ENCODE data around the gene SOX13.

SOX13 gene

DNA sequence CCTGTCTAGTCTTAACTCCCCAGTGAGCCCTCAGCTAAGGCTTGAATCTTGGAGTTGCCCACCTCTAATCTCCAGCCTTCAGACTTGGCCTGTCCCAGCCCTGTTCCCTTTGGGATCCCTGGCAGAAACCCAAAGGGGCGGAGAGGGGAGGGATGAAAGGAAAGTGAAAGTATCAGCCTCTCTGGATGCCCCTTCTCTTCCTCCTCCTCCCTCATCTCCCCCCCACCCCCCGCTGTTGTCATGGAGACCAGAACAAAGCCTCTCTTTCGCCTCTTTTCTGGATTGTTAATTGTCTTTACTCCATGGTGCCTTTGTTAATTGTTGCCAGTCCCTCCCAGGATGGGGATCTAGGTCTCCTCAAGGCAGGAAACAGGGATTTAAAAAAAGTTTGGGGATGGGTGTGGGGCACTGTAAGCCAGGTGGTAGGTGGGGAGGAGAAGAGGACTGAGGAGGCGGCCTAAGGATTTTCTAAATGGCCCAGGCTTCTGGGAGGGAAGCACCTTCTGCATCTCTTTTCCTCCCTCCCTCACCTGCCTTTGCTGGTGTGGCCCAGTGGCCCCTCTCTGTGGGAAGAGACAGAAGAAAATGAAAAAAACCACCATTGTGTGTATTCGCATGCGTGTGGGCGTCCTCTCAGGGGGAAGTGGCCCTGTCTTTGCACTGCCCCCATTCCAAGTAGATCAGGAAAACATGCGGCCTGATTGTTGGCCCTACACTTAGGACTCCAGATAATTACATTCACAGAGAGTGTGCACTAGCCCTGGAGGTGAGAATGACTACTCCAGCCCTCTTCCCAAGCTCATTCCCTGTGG, 7.5 kb upstream of the SOX13 start:
- no peak for DNase-seq (ENCODE audit: low read depth in 2 of 2)

DNA sequence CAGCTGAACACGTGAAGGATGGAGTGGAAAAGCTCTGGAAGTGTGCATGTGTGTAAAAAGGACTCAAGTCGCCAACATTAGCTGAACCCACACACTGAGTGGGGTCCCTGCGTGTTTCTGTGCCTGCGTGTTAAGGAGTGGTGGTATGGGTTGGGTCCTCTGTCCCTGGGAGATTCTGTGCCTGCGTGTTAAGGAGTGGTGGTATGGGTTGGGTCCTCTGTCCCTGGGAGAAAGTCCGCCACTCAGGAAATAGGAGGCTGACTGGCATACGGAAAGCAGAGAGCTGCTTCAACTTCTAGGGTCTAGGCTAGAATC, 7.0 kb upstream of the SOX13 start:
- no peak for DNase-seq (ENCODE audit: low read depth in 2 of 2)

DNA sequence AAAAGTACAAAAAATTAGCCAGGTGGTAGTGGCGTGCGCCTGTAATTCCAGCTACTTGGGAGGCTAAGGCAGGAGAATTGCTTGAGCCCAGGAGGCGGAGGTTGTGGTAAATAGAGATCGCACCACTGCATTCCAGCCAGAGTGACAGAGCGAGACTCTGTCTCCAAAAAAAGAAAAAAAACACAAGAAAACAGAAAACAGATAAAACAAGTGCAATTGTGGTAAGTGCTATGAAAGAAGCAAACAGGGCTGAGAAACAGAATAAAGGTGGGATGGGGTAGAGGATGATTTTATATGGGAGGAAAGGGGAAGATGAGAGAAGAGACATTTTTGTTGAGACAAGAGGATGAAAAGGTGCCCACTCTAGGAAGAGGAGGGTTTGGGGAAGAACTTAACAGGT, 5.0 kb upstream of the SOX13 start:
- no peak for DNase-seq (ENCODE audit: low read depth in 2 of 2)

DNA sequence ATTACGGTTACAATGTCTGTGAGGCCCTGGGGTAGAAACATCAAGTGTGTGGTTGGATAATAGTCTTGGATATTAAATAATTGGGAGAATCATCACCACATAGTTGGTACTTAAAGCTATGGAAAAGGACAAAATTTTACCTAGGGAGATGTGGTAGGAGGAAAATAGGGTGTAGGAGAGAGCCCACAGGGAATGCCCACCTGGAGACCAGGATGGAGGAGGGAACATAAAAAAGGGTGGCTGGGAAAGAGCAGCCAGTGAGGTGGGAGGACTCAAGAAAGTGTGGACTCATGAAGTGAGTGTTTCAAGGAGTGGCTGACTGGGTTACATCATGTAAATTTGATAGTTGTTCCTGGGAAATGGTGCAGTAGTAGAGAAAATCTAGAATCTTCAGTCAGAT, 3.0 kb upstream of the SOX13 start:
- DNase-seq (ENCODE audit: low read depth in 2 of 2), result no peak

DNA sequence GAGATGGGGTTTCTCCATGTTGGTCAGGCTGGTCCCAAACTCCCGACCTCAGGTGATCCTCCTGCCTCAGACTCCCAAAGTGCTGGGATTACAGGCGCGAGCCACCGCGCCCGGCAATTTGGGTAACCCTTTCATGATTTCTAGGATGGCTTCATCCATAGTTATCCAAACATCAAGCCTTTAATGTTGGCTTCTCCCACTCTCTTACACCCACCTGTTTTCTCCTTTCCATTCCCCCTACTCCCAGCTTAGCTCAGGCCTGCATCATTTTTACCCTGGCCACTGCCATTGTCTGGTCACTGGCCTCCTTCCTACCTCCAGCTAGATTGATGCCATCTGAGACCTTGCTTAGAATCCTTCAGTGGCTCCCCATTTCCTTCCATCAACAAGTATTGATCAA, 2.0 kb upstream of the SOX13 start:
- no peak for DNase-seq (ENCODE audit: low read depth in 2 of 2)

DNA sequence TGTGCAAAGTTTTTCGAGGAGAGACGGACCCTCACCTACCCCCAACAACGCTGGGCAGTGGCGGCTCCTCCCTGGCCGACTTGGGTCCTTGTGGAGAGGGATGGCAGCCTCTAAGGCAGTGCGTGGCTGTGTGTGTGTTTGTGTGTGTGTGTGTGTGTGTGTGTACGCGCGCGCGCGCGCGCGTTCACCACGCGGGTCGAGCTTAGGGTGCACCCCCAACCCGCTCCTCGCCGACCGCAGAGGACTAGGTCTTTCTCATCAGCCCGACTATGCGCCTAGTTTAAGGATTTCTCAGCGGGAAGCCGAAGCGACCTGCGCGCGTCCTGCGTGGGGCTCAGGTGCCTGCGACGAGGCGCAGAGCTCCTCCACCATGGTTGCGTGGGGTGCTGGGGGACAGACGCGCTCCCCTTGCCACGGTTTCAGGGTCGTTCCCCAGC, 940 bp downstream of the SOX13 start:
- DNase-seq (ENCODE audit: low read depth in 2 of 2), result no peak

DNA sequence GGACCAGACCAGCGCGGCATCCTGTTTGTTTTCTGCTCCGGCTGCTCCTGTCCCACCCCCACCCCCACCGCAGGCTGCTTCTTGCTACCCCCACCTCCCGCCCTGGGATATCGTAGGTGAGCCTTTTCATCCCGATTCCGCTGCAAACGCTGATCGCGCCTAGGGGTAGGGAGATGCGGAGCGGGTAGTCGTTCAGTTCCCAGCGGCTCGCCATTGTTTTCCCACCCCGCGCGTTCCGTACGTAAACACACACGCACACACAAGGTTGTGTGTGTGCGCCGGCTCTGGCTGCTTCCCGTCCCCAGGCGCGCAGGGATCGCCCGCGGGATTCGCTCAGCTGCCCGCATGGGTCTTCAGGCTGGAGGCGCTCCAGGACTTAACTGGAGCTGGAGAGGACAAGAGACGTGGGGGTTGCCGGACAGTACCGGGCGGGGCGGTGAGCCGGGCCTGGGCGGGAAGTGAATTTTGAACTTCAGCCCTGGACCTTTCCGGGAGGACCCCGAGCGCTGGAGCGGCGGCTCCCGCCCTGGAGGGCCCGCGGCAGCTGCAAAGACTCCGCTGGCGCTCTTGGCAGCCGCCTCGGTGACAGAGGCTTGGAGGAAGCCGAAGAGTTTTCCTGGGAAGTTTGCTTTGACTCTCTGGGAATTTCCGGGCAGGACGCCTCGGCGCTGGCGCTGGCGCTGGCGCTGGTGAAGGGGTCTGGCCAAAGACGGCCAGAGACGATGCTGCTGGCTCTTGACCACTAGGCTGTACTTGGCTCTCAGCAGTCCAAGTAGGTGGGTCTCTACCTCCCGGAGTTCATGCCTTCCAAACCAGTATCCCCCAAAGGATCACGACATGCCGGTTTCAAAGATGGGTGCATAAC, 1.6 kb downstream of the SOX13 start:
- DNase-seq (ENCODE audit: low read depth in 2 of 2), result no peak

DNA sequence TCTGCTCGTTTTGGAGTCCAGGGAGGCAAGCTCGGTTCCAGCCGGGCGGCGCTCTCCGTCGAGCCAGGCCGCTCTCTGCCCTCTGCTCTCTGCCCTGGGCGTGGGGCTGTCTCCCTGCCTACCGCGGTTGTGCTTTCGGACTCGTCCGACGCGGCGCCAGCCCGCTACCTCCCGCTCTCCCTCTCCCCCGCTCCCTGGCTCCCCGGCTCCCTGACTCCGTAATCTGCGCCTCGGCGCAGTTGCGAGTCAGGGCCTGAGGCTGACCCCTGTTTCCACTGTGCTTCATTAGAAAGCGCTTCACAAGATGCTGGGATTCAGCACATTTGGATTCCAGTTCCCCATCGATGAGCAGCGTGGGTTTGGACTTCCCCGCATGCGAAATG, 2.2 kb downstream of the SOX13 start:
- no peak for DNase-seq (ENCODE audit: low read depth in 2 of 2)

DNA sequence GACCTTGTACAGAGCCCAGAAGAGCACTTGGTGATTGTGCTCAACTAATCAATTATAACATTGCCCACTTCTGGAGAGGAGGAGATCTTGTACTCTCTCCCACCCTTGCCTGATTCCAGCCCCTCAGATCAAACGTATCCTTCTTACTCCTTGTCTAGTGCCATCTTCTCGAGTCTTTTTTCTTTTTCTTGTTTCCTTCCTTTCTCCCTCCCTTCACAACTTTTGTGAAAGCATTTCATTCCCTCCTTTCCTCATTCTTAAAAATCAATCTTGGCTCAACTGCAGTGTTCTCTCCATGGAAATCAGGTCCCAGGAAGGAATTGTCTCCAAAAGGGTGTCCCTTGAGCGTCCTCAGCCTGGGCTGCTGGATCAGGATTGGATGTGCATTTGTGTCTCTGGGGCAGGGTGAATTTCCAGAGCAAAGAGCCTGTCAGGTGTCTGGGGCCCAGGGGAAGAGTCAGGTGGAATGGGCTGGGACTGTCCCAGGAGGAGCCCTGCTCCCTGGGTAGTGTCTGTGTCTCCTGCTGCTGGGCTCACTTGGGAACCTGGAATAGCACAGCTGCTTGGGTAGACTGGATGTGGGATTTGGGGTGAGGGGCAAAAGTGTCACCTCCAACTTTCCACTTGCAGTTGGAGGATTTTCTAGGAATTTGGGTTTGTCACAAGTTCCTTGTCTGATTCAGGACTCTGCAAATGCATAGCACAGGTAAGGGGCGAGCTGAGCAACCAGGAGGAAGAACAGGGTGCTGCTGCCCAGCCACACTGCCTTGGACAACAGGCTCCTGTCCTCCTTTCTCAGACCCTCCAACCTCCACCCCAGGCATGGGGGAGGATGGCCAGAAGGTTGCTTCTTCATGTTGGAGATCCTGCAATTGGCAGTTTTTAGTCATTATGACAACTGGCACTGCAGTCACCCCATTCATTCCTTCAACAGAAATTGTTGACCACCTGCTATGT, 3.3 kb downstream of the SOX13 start:
- DNase-seq (ENCODE audit: low read depth in 2 of 2), result no peak

DNA sequence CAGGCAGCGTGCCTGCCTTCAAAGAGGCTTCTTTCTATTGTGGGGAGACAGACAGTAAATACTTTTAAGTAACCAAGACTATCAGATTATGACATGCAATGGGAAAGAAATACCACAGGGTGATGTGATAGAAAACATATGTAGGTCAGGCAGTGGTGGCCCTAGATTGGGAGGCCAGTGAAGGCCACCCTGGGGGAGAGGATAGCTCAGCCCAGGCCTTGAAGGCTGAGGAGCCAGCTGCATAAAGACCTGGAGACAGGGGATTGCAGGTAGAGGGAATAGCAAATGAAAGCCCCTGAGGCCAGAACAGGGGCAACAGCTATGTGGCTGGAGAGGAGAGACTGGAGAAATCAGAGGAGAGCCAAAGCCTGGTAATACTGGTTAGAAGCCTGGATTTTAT, 4.0 kb downstream of the SOX13 start:
- no peak for DNase-seq (ENCODE audit: low read depth in 2 of 2)

DNA sequence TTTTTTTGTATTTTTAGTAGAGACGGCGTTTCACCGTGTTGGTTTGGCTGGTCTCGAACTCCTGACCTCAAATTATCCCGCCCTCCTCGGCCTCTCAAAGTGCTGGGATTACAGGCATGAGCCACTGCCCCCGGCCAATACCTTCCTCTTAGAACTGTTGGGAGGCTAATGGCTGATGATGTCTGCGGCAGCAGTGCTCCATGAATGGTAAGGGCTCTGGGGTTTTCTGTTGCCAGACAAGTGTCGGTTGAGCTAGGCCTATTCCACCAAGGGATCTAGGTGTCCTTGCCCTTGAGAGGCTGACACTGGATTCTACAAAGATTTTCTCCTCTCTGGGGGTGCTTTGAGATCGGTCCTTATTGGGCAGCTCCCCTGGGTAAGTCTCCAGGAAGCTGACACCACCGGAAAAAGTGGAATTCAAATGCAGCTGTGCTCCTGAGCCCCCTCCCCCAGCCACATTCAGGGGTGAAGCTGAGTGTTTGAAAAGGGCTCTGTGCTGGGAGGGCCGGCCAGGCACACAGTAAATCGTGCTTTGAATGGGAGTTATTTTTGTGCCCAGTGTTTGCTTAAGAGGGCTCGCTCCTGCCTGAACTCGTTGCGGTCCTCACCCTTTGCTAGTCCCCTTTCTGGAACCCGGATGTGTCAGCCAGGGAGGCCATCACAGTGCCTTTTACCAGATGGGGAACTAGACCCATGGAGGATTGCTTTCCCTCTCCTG, 5.2 kb downstream of the SOX13 start:
- no peak for DNase-seq (ENCODE audit: low read depth in 2 of 2)

DNA sequence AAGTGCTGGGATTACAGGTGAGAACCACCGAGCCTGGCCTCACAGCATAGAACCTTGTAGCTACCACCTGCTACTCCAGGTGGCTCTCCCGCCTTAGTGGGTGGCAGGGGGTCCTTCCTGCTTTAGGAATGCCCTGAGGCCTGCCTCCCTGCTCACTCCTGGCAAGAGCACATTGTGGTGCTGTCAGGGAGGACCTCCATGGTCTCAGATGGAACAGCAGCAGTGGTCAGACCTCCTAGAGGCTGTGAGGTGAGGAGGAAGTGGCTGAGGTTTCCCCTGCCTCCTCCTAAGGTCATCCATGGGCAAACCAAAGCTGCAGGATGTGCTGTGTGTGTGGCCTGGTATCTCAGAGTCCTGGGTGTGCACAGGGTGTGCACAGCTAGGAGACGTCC, 6.7 kb downstream of the SOX13 start:
- DNase-seq (ENCODE audit: low read depth in 2 of 2), result no peak

DNA sequence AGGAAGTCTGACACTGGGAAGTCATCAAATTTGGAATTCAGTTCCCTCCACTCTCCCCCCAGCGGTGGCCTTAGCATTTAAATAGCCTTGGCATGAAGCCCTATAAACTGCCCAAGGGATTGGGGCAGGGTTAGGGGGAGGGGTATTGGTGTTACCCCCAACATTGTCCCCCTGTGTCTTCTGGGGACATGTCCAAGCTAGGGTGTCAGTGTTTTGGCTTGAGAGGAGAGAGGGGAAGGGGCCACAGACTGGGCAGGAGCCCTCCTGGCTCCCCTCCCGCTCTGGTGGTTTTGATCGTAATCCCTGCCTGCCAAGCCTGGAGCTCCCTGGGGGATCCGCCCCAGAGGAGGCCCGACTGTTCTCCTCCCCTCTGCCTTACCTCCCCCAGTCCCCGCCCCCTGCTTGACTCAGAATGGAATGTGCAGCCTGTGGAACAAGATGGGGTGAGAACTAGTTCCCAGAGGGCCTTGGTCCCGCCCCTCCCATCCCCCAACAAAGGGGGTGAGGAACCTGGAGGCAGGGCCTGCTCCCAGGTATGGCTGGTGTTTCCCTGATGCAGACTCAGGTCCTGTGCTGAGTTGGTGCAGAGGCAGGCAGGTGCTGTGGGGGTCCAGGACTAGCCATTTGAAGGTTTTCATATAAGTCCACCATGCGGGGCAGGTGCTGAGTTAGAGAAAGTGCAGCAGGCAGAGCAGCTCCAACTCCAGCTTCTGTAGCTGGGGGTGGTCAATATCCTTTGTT, 7.4 kb downstream of the SOX13 start:
- no peak for DNase-seq (ENCODE audit: low read depth in 2 of 2)

DNA sequence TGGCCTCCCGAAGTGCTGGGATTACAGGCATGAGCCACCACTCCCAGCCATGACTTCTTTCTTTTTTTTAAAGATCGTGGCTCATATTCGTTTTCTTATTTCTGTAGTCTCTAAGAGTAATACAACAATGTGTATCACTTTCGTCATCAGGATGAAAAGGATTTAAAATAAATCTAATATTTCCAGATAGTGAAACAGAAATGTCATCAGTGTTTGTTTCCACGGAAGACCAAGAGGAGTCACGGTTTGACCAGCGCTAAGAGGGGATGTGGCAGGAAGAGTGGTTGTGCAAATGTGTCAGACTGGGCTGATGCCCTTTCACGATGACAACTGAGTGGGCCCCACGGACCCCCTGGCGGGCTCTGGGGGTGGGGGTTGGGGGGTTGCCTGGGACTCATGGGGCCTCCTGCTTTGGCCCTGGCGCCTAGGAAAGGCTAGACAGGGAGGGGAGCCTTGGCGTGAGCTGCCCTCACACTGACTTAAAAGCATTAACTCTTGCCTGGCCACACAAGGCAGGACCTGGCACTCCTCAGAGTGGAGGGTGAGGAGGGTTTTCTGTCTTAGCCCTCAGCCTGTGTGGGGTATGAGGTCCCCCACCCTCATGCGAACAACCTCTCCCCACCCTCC, 8.4 kb downstream of the SOX13 start:
- DNase-seq (ENCODE audit: low read depth in 2 of 2), result no peak

DNA sequence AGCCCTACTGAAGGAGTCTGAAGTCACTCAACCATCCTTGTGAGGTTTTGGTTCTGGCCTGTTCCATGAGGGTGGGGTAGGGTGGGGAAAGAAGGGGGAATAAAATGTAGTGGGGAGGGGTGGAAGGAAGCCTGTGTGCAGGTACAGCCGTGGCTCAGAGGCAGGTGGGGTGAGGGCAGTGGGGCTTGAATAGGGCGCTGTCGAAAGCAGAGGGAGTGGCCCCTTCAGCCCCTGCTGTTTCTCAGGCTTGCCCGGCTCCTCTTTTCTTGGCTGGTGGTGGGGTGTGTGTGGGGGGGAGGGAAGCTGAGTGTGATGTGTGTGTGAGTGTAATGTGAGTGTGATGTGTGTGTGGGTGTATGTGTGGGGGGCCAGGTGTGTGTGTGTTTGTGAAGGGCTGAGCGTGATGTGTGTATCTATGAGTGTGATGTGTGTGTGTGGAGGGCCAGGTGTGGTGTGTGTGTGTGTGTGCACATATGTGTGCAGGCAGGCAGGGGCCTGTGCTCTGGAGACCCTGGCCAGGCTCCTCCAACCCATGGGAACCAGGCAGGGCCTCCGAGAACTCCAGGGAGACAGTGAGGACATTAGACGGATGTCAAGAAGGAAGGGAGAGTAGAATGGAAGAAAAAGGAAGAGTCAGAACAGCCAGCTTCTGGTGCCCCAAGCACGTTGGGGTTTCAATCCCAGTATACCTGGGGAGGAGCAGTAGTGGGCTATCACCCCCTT, 9.0 kb downstream of the SOX13 start:
- DNase-seq (ENCODE audit: low read depth in 2 of 2), result no peak

DNA sequence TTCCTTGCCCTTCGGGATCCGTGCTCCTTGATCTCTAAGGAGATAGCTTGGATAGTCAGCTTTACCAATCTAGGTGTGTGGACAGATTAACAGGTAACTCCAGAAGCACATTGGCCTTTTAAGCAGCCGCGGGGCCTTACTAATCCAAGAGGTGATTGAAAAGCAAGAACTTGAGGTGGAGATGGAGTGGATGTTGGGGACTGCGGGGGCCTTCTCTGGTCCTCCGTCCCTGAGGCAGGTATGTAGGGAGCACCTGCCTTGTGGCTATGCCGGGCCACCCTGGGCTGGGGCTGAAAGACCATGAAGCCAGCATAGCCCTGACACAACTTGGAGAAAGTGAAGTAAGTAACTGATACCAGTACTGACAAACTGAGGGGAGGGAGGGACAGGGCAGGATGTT, 10.6 kb downstream of the SOX13 start:
- no peak for DNase-seq (ENCODE audit: low read depth in 2 of 2)

DNA sequence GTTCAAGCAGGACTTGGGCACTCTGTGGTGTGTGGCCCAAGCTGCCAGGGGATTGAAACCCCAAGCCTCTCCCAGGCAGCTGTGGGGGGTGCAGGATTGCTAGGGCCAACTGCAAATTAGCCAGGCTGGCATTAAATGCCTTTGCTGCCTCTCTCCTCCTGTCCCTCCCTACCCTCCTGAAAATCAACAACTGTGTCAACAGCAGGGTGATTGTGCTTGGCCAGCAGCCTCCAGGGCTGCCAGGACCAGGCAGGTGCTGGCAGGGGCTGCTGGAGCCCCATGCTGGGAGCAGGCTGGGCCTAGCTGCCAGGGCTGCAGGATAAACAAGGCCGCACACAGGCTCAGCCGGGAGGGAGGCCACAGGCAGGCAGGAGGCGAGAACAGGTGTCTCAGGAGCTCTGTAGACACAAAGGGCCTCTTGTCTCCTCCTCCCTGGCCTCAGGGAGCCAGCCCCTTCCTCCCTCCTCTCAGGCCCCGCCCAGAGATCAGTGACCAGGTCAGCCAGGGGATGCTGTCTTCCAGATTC, 11.4 kb downstream of the SOX13 start:
- DNase-seq (ENCODE audit: low read depth in 2 of 2), result no peak

DNA sequence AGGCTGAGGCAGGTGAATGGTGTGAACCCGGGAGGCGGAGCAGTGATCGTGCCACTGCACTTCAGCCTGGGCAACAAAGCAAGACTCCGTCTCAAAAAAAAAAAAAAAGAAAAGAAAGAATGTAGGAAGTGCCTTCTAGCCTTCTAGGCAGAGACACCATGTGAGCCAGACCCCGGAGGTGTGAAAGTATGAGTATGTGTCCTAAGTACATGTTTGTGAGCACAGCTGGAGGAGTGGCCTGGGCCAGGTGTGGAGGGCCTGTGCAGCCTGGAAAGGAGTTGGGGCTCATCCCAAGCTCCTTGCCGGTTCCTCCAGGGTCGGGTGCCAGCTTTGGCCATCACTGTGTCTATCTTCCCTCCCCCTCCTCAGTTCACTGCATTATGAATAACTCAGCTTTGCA, 13.0 kb downstream of the SOX13 start:
- no peak for DNase-seq (ENCODE audit: low read depth in 2 of 2)

DNA sequence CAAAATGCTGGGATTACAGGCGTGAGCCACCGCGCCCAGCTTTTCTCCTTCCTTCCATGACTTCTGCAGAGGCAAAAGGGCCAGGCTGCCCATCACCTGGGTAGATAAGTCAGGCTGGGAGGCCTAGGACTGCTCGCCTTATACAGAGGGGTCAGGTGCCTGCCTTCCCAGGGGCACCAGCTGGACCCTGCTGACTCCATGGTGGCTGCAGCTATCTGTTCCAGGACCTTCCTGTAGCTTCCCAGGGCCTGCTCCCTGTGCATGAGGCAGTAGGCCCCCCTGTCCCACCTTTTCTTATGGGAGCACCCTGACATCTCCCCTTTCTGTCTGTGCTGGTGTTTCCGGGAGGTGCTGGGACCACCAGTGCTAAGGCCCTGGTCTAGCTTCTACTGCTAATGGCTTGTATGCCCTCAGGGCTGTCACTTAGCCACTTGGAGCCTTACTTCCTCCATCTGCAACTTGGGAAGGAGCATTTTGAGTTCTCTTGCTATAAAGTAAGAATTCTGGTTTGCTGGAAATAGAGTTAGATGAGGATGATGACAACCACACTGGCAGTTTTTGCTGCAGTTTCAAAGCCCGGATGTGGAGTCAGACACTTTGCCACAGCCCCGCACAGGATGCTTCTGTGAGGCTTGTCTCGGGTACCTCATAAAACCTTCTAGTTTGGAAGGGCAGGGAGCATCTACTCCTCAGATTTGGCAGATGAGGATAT, 14.4 kb downstream of the SOX13 start:
- no peak for DNase-seq (ENCODE audit: low read depth in 2 of 2)
